Measurements from ENCODE around the gene CEP126.
"Not testable (repeated sequence)": the region's sequence is repeated elsewhere in the genome, so short reads cannot be mapped to it uniquely, and the experiment has no call there.

CEP126 gene

DNA sequence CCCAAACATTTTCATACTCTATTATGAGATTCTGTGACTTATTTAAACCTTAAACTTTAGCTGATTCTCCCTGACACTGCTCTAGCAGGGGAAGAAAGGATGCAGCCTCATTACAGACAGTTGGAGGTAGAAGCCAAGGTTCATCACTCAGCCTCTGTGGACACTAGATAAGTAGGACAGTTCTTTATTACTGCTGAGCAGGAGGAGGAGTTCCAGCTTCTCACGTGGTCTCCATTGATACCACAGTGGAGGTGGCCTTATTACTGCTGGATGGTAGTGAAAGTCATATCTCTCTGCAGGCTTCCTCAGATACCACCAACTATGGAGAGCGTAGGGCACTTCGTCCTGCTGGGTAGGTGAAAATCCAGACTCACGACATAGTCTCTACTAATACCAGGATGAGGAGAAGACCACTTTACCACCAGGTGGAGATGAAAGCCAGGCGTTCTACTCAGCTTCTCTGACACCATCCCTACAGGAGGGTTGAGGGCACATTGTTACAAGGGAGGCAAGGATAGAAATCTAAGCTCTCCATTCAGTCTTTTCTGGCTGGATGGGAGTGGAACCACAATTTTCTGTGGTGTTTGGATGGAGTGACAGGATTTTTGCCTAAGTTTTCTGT is 14.6 kb downstream of the CEP126 start:
- no peak for DNase-seq

DNA sequence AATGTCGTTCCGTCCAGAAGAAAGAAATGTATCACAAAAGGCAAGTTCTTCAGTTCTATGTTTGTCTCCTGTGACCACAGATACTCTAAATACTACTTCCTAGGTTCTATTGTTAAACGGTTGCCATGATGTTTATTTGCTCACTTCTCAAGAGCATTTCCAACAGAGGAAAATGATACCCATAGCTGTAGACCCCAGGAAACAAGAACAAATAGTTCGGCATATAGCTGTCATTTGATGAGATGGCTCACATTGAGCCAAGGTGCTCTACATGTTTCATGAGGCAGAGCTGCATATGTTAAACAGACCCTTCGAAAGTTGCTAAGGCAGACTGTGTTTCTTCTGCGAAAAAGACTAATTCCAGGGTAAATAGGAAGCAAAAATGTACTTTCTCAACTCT is 16.9 kb downstream of the CEP126 start:
- DNase-seq, result no peak

- no peak for DNase-seq
These were observed 26.2 kb downstream of the CEP126 start for GRCh38 chr11:101940901-101941520.

DNA sequence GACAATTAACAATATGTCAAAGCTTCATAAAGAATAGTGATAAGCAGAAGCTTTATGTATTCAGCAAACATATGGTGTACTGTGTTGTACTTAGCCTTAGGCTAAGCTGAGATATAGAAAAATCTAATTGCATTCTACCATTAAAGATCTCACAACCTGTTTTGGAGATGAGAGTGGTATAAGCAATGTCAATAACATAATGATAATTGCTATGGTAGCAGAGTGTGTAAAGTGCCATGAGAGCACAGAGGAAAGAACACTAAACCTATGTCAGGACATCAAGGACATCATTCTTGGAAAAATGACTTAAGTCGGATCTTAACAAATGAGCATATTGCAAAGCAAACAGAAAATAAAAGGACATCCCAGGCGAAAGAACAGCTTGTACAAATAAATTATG is 30.1 kb downstream of the CEP126 start:
- no peak for DNase-seq

GRCh38 chr11:101945448-101945847 is 30.6 kb downstream of the CEP126 start:
- no peak for DNase-seq

GRCh38 chr11:101949680-101950220 is 34.9 kb downstream of the CEP126 start:
- no peak for DNase-seq

- no peak for DNase-seq
These were observed 40.5 kb downstream of the CEP126 start for GRCh38 chr11:101955278-101955677.

DNA sequence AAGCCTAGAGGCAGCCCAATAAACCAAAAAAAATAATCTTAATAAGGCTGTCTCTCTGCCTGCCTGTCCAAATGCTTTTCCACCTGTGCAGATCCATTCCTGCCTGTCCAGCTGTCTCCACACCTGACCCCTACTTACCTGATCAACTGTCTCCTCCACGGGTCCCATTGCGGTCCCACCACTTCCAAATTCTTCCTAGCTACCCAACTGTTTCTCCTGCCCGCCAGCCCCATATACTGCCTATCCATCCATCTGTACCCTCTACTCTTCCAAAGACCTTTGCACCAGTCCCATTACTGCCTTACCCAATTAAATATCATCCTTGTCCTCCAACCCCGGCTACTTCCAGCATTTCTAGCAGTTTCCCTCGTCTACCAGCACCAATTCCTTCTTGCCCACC is 40.9 kb downstream of the CEP126 start:
- no peak for DNase-seq

DNA sequence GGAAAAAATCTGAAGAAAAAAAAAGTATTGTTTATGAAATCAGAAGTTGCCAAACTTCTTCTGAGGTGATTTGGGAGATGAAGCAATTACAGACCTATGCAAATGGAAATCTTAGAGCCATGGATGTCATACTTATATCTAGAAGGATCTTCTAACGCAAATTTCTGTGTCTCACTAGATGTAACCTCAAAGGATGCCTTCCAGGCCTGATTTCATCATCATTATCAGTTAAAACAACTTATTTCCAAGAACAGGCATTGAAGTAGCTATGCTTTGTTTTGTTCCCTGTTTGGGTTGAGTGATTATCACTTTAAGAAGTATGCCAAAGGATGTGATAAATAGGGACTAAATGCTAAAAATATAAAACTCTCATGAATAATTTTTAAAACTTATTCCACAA is 45.4 kb downstream of the CEP126 start:
- no peak for DNase-seq

DNA sequence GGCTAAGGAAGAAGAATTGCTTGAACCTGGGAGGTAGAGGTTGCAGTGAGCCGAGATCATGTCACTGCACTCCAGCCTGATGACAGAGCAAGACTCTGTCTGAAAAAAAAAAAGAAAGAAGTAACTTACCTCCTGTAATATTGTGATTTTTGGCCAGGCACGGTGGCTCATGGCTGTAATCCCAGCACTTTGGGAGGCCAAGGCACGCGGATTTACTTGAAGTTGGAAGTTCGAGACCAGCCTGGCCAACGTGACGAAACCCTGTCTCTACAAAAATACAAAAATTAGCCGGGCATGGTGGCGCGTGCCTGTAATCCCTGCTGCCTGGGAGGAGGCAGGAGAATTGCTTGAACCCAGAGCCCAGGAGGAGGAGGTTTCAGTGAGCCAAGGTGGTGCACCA is 49.4 kb downstream of the CEP126 start:
- not testable (repeated sequence) for DNase-seq

DNA sequence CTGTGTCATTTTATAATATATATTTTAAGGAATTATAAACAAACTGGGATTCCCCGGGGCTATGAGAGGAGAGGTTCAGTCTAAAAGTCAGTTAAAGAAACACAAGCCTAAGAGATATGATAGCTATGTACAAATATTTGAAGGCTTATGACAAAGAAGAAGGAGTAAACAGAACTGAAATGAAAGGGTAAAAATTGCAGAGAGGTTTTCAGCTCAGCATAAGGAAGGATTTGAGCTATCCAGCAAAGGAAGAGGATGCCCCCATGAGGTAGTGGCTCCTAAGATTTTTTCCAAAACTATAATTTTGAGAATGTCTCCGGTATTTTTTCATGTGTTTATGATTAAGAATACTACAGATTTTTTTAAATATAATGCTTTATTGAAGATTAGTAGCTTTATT is 59.4 kb downstream of the CEP126 start:
- no peak for DNase-seq

DNA sequence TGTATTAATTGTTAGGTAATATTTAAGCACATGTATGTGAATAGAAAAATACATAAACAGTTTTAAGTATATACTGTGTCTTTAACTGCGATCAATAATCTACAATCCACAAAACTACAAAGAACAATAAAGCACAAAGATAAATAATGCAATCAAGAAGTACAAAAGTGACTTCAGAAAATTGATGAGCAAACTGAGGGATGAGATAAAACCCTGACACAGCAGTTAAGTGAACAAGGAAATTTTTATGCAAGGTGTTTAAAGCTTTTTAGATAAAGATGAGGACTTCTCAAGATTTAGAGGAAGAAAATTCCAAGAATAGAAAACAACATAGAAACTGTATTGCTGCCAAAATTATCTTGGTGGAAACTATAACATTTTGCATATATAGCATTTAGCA is 60.0 kb downstream of the CEP126 start:
- DNase-seq, result no peak

- no peak for DNase-seq
These were observed 60.9 kb downstream of the CEP126 start for GRCh38 chr11:101975734-101976133.

- no peak for DNase-seq
These were observed 72.6 kb downstream of the CEP126 start for GRCh38 chr11:101987370-101987769.

- no peak for DNase-seq
These were observed 78.4 kb downstream of the CEP126 start for GRCh38 chr11:101993172-101993571.

DNA sequence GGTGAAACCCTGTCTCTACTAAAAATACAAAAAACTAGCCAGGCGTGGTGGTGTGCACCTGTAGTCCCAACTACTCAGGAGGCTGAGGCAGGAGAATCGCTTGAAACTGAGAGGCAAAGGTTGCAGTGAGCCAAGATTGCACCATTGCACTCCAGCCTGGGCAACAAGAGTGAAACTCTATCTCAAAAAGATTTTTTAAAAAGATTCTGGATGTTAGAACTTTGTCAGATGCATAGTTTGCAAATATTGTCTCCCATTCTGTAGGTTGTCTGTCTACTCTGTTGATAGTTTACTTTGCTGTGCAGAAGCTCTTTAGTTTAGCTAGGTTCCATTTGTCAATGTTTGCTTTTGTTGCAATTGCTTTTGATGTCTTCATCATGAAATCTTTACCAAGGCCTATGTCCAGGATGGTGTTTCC is 79.3 kb downstream of the CEP126 start:
- DNase-seq, result not testable (repeated sequence)

DNA sequence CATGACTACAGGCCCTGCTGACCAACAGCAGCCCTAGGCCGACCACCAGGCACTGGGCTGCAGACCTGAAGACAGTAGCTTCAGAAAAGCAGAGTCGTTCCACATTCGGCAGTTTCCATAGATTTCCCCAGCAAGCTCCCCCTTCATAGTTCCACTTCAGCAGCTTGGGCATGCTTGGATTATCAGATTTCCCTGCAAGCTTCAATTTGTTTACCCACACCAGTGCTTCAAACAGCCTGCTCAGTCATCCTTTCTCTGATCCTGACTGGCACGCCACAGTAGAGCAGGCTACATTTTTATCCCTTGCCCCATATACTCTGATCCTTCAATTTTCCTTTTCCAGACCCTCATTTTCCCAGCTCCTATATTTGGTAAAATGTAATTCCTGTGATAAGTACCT is 81.3 kb downstream of the CEP126 start:
- DNase-seq, result no peak

DNA sequence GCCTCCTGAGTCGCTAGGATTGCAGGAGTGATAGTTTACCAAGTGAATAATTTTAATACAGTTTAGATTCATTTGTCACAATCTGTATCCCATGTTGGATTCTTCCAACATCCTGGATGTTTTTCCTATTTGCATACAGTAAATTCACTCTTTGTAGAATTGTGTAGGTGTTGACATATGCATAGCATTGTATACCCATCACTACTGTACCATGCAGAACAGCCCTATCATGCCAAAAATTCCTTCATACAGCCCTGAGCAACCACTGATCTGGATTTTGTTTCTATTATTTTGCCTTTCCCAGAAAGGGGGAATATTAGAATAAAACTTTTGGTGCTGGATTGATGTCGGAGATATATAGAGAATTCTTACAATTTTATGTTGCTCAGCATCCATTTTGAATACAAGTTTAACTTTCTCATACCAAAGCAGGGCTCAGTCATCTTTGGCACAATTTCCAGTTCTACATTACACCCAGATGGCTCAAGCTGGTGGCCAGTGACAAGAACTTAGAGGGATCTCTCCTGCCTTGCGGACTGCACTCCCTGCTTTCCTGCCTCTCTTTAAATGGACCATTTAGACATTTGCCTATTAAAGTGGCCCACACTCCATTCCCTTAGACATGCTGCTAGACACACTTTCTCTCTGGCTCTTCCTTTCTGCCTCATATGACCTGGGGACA is 87.0 kb downstream of the CEP126 start:
- DNase-seq, result no peak

DNA sequence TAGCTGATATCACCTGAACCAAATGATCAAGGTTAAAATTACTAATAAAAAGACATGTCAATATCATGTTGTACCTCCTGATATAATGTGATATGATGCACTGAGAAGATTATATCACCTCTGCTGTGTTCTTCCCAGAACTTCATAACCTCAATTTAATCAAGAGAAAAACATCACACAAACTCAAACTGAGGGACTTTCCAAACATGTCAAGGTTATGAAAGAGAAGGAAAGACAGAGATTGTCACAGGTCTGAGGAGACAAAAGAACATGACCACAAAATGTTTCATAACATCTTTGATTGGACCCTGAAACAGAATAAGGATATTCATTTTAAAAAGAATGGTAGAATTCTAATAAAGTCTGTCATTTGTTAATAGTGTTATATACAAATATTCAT is 89.4 kb downstream of the CEP126 start:
- no peak for DNase-seq

DNA sequence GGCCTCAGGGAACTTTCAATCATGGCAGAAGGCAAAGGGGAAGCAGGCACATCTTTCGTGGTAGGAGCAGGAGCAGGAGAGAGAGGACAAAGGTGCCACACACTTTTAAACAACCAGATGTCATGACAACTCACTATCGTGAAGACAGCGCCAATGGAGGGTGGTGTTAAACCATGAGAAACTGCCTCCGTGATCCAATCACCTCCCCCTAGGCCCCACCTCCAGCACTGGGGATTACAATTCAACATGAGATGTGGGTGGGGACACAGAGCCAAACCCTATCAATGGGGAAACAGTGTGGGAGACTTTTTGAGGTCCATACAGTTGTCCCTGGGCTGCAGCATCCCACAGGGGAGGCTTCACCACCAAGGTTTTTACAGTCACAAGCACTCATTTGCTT is 90.5 kb downstream of the CEP126 start:
- no peak for DNase-seq

GRCh38 chr11:102006835-102007566 is 92.2 kb downstream of the CEP126 start:
- no peak for DNase-seq

DNA sequence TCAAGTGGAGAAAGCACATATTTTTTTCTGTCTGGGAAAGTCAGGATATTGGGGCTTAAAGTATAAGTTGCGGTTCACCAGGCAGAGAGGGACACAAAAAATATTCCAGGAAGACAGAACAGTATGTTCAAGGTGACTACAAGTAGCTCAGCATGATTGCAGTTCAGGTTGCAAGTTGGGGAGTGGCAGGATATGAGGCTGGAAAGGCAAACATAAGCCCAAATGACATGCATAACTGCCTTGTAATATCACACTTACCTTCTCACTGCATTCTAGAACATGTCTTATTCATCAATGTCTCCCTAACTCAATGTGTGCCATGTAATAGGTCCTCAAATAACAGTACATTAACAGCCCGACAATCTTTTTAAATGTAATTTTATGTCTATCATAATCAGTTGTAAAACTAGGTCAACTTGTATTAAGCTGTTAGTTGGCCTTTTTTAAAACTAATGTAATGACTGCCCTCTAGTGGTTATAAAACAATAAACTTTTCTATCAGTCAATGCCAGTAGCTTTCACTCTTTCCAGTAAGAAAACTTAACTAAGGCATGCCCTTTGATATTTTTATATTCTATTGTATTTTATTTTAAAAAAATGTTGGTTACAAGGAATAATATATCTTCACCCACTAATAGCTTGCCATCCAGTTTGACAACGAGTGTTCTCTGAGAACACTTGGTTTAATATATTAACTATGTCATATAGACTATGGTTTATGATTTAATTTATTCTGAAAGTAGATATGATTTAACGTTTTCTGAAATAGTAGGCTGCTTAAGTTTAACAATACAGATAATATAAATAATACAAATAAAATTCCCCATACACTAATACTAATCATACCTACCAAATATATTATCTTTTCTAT is 93.0 kb downstream of the CEP126 start:
- DNase-seq, result no peak

Measured in stimulated activated CD4-positive, alpha-beta T cell treated with anti-CD3 and anti-CD28 coated beads, Interleukin-15, amount 100 ng/mL, for 24 hours (primary cell).